IMR-90 (cell line): ENCODE measurements around the gene SDHA. TPM values are rescaled to one million over a fixed set of nuclear protein-coding genes. Genes with fewer than 3 reads are reported as not detected.

Experiments used
- ATAC-seq: fragments of 200-7000 bp; cut with Tn5 transposase; 2 replicates; pipeline ENCODE4 v1.9.1; 2020; ENCODE audit warnings: low read depth, mild to moderate bottlenecking, moderate library complexity
- BruUV-seq: library from RNA; stranded (reverse); fragments of 400-500 nt; replicated peaks from 2 replicates; lab custom pipeline; 2021; lab: Mats Ljungman, UMichigan
- CTCF ChIA-PET: fragments of 300-600 bp; formaldehyde crosslinking; extraction: SDS; loops from one replicate; lab custom pipeline; 2021; ENCODE audit warnings: antibody characterized with exemption; lab: Yijun Ruan, JAX
- POLR2A ChIA-PET: fragments of 300-600 bp; sonication (Branson Sonifier 250); formaldehyde crosslinking; loops from one replicate; lab custom pipeline; 2022; ENCODE audit warnings: antibody characterized with exemption; ENCODE audit not compliant: unreplicated experiment; lab: Charles Lee
- DNase-seq: peaks from one replicate; pipeline ENCODE4 v3.0.0; 2013
- H2AFZ ChIP-seq: replicated peaks from 2 replicates; pipeline ENCODE3; 2013; ENCODE audit warnings: low read length, mild to moderate bottlenecking; ENCODE audit not compliant: poor library complexity
- H2AK5ac ChIP-seq: 2 replicates; pipeline ENCODE4 v1.6.1; 2013; ENCODE audit warnings: low read depth, low read length, inconsistent platforms
- H2AK9ac ChIP-seq: replicated peaks from 2 replicates; pipeline ENCODE3; 2013; ENCODE audit warnings: mild to moderate bottlenecking, low read depth, low read length, moderate library complexity; ENCODE audit not compliant: poor library complexity
- H2BK120ac ChIP-seq: 2 replicates; pipeline ENCODE4 v1.6.1; 2013; ENCODE audit warnings: low read depth, low read length, inconsistent platforms
- H2BK15ac ChIP-seq: 3 replicates; pipeline ENCODE4 v1.6.1; 2013; ENCODE audit warnings: low read depth, low read length, inconsistent platforms
- H2BK20ac ChIP-seq: 2 replicates; pipeline ENCODE4 v1.6.1; 2013; ENCODE audit warnings: low read depth, mild to moderate bottlenecking, inconsistent platforms, low read length, moderate library complexity
- H2BK5ac ChIP-seq: 2 replicates; pipeline ENCODE4 v1.6.1; 2013; ENCODE audit warnings: mild to moderate bottlenecking, low read depth, low read length, inconsistent platforms; ENCODE audit not compliant: poor library complexity, severe bottlenecking
- H3K14ac ChIP-seq: replicated peaks from 2 replicates; pipeline ENCODE4 v1.6.1; 2013; ENCODE audit warnings: low read depth, low read length, inconsistent platforms
- H3K18ac ChIP-seq: 2 replicates; pipeline ENCODE4 v1.6.1; 2013; ENCODE audit warnings: low read depth, low read length, control low read depth
- H3K23ac ChIP-seq: 2 replicates; pipeline ENCODE4 v1.6.1; 2013; ENCODE audit warnings: low read depth, low read length, inconsistent platforms
- H3K27ac ChIP-seq: 2 replicates; pipeline ENCODE4 v1.5.1; 2013; ENCODE audit warnings: mild to moderate bottlenecking, control low read depth, low read length; ENCODE audit not compliant: insufficient read depth
- H3K27me3 ChIP-seq: 2 replicates; pipeline ENCODE4 v1.6.1; 2013; ENCODE audit warnings: low read length; ENCODE audit not compliant: control insufficient read depth, insufficient read depth
- H3K36me3 ChIP-seq: 2 replicates; pipeline ENCODE4 v1.6.1; 2013; ENCODE audit warnings: low read length, mixed read lengths; ENCODE audit not compliant: control insufficient read depth, insufficient read depth
- H3K4ac ChIP-seq: 2 replicates; pipeline ENCODE4 v1.6.1; 2013; ENCODE audit warnings: low read depth, low read length, inconsistent platforms
- H3K4me1 ChIP-seq: 2 replicates; pipeline ENCODE4 v1.6.1; 2013; ENCODE audit warnings: low read length, mixed read lengths; ENCODE audit not compliant: control insufficient read depth, insufficient read depth
- H3K4me2 ChIP-seq: 2 replicates; pipeline ENCODE4 v1.6.1; 2013; ENCODE audit warnings: low read depth, mild to moderate bottlenecking, control low read depth, low read length, moderate library complexity
- H3K4me3 ChIP-seq: 2 replicates; pipeline ENCODE4 v1.5.1; 2013; ENCODE audit warnings: low read depth, mild to moderate bottlenecking, control low read depth, low read length, moderate library complexity; ENCODE audit not compliant: insufficient read depth
- H3K56ac ChIP-seq: 2 replicates; pipeline ENCODE4 v1.6.1; 2013; ENCODE audit warnings: low read length, inconsistent platforms; ENCODE audit not compliant: insufficient read depth; ENCODE audit errors: extremely low read depth
- H3K79me1 ChIP-seq, 2 experiments: 2 replicates each; pipeline ENCODE4 v1.6.1; 2013; ENCODE audit warnings: low read length in 2 of 2, inconsistent platforms in 1 of 2, low read depth in 1 of 2
- H3K9ac ChIP-seq: 2 replicates; pipeline ENCODE4 v1.6.1; 2013; ENCODE audit warnings: low read depth, low read length, control low read depth
- H3K9me1 ChIP-seq: 2 replicates; pipeline ENCODE4 v1.6.1; 2013; ENCODE audit warnings: low read length, inconsistent platforms; ENCODE audit not compliant: insufficient read depth
- H3K9me3 ChIP-seq: 2 replicates; pipeline ENCODE4 v1.6.1; 2013; ENCODE audit warnings: low read length; ENCODE audit not compliant: control insufficient read depth, insufficient read depth
- H4K20me1 ChIP-seq: 2 replicates; pipeline ENCODE4 v1.6.1; 2013; ENCODE audit warnings: low read length, inconsistent platforms; ENCODE audit not compliant: insufficient read depth
- H4K5ac ChIP-seq: 2 replicates; pipeline ENCODE4 v1.6.1; 2013; ENCODE audit warnings: mild to moderate bottlenecking, low read depth, low read length, control low read depth
- H4K8ac ChIP-seq, 2 experiments: 2 replicates each; pipeline ENCODE4 v1.6.1; 2013; ENCODE audit warnings: low read depth in 2 of 2, low read length in 2 of 2, control low read depth in 1 of 2, inconsistent platforms in 1 of 2
- H4K91ac ChIP-seq: 2 replicates; pipeline ENCODE4 v1.6.1; 2013; ENCODE audit warnings: low read depth, low read length, inconsistent platforms; ENCODE audit not compliant: insufficient read depth
- BHLHE40 ChIP-seq: fragments of 150-350 bp; IDR thresholded peaks from 2 replicates; pipeline ENCODE4 v1.6.1; 2016; ENCODE audit warnings: mild to moderate bottlenecking, low read depth, low read length
- CHD1 ChIP-seq: IDR thresholded peaks from 2 replicates; pipeline ENCODE4 v1.6.1; 2012; ENCODE audit warnings: low read depth, low read length, improper control_type of control experiment
- MAZ ChIP-seq: IDR thresholded peaks from 2 replicates; pipeline ENCODE4 v1.6.1; 2012; ENCODE audit warnings: low read depth, mild to moderate bottlenecking, low read length, improper control_type of control experiment, moderate library complexity, borderline replicate concordance
- MXI1 ChIP-seq: IDR thresholded peaks from 2 replicates; pipeline ENCODE4 v1.6.1; 2012; ENCODE audit warnings: low read depth, mild to moderate bottlenecking, low read length, moderate library complexity, borderline replicate concordance
- NFE2L2 ChIP-seq: fragments of 150-350 bp; IDR thresholded peaks from 2 replicates; pipeline ENCODE4 v1.6.1; 2016; ENCODE audit warnings: low read depth, mild to moderate bottlenecking, low read length
- RFX5 ChIP-seq: IDR thresholded peaks from 2 replicates; pipeline ENCODE4 v1.8.0; 2012; ENCODE audit warnings: low read depth, mild to moderate bottlenecking, low read length, moderate library complexity
- SMC3 ChIP-seq: fragments of 150-350 bp; IDR thresholded peaks from 2 replicates; pipeline ENCODE4 v1.6.1; 2016; ENCODE audit warnings: low read depth, mild to moderate bottlenecking, antibody characterized with exemption, low read length, moderate library complexity
- WGBS, 2 experiments: methylation state at CpG; one replicate each; pipeline versions ENCODE4 v1.1.5 to v1.1.7; 2013; ENCODE audit warnings: missing lambda C conversion rate in 2 of 2; ENCODE audit not compliant: insufficient read length in 1 of 2; ENCODE audit errors: extremely low coverage in 2 of 2; 5-methylcytosine and 5-hydroxymethylcytosine counted together
- dilution Hi-C: fragments of 300-500 bp; cut with HindIII; formaldehyde crosslinking; loops from one replicate; pipeline ENCODE4 v1.14.3; 2018; ENCODE audit warnings: low sequenced_read_pairs; ENCODE audit not compliant: unreplicated experiment
- in situ Hi-C: fragments of 300-500 bp; cut with MboI; formaldehyde crosslinking; loops from 3 replicates; pipeline ENCODE4 v1.14.3; 2019; ENCODE audit warnings: low sequenced_read_pairs, inconsistent platforms, mixed read lengths
- intact Hi-C: fragments of 100-400 bp; cut with micrococcal nuclease; formaldehyde crosslinking; loops from 2 replicates; pipeline ENCODE4 v1.10.0; 2022
- polyA plus RNA-seq, 3 experiments: library from polyadenylated mRNA; depleted of rRNA; stranded (reverse); fragments of >200 nt; gene quantifications; 2 replicates each; pipeline ENCODE4 v1.2.3, GENCODE V29; 2012; ENCODE audit warnings: low replicate concordance in 1 of 3
- total RNA-seq: library from RNA; depleted of rRNA; stranded (reverse); fragments of >200 nt; gene quantifications from 2 replicates; pipeline ENCODE4 v1.2.3, GENCODE V29; 2012
- TF ChIP-seq, protein P1 (sequence below): fragments of 150-350 bp; IDR thresholded peaks from 2 replicates; pipeline ENCODE4 v1.6.1; 2017; ENCODE audit warnings: mild to moderate bottlenecking, antibody characterized with exemption, low read length, low read depth
- TF ChIP-seq, protein P2 (sequence below): fragments of 150-350 bp; IDR thresholded peaks from 2 replicates; pipeline ENCODE4 v1.6.1; 2016; ENCODE audit warnings: low read depth, mild to moderate bottlenecking, low read length, moderate library complexity, borderline replicate concordance

Gene SDHA
- total and polyA plus RNA-seq, 2 of the 4 experiments (the other 2 are of a cell fraction): 105 to 121 TPM

DNA sequence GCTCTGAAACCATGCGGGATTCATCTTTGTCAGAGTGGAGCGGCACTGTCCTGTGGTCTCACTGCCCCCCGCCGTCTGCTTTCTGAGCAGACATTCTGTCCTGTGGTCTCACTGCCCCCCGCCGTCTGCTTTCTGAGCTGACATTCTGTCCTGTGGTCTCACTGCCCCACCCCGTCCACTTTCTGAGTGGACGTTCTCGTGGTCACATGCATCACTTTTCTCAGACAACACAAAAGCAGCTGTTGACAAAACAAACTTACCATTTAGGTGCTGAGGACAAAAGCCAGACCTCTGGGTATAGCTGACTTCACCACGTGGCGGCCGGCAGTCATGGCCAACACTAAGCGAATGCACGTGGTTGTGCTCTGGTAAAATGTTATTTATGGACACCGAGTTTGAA lies 24.0 kb upstream of the SDHA start:
- Histone ChIP-seq H3K23ac (no peak overlapping the region), H3K27me3 (peaks cover 12% of the 10 kb centered on the region; the same call in 1 of the 2 replicates), H3K18ac (no peak overlapping the region), H4K91ac (no peak overlapping the region), H2AK5ac (no peak overlapping the region), H3K56ac (no peak overlapping the region), H3K27ac (no peak overlapping the region), H4K8ac (no peak overlapping the region), H2BK15ac (no peak overlapping the region), H3K4me3 (no peak overlapping the region), H3K9me1 (peaks cover 2% of the 10 kb centered on the region; the same call in 1 of the 2 replicates), H3K9ac (no peak overlapping the region), H4K20me1 (no peaks in the 10 kb centered on the region; the same call in 1 of the 2 replicates), H3K4me2 (no peak overlapping the region), H3K36me3 (peaks cover 4% of the 10 kb centered on the region), H2BK120ac (no peak overlapping the region), H3K9me3 (no peaks in the 10 kb centered on the region), H3K4me1 (no peaks in the 10 kb centered on the region), H3K79me1 (no peaks in the 10 kb centered on the region), H3K14ac (no peak overlapping the region), H2BK20ac (no peak overlapping the region), H2BK5ac (no peak overlapping the region), H2AFZ (no peak overlapping the region), H3K4ac (no peak overlapping the region), H4K5ac (no peak overlapping the region), H2AK9ac (no peak overlapping the region)
- ATAC-seq: no peak
- no peak for TF ChIP-seq BHLHE40
- no peak for TF ChIP-seq NFE2L2
- no peak for TF ChIP-seq MXI1
- no peak for TF ChIP-seq CHD1
- no peak for TF ChIP-seq RFX5
- TF ChIP-seq SMC3: no peak
- TF ChIP-seq MAZ: no peak
- TF ChIP-seq, protein P1, sequence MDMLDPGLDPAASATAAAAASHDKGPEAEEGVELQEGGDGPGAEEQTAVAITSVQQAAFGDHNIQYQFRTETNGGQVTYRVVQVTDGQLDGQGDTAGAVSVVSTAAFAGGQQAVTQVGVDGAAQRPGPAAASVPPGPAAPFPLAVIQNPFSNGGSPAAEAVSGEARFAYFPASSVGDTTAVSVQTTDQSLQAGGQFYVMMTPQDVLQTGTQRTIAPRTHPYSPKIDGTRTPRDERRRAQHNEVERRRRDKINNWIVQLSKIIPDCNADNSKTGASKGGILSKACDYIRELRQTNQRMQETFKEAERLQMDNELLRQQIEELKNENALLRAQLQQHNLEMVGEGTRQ: no peak
- TF ChIP-seq, protein P2, sequence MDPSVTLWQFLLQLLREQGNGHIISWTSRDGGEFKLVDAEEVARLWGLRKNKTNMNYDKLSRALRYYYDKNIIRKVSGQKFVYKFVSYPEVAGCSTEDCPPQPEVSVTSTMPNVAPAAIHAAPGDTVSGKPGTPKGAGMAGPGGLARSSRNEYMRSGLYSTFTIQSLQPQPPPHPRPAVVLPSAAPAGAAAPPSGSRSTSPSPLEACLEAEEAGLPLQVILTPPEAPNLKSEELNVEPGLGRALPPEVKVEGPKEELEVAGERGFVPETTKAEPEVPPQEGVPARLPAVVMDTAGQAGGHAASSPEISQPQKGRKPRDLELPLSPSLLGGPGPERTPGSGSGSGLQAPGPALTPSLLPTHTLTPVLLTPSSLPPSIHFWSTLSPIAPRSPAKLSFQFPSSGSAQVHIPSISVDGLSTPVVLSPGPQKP: no peak
- 83% methylated on average over 6 of the region's 15 CpGs; no CpG with 5 or more reads in 1 of the 2 experiments for WGBS, 2 experiments
- intact Hi-C loops (no loop called here), dilution Hi-C loops (no loop called here), in situ Hi-C loops (no loop called here)
- no peak for DNase-seq
- no TSS peak for BruUV-seq
- POLR2A ChIA-PET: no interaction called here
- CTCF ChIA-PET: no interaction called here
